Mesothelial cell of epicardium (in vitro differentiated cells): ENCODE results near the gene KPNA1. TPM values are rescaled to one million over a fixed set of nuclear protein-coding genes. Genes with fewer than 3 reads are reported as not detected.

Source experiments
- DNase-seq, 2 experiments: peaks; one replicate each; pipeline ENCODE4 v3.0.0; 2021; ENCODE audit warnings: low spot score in 2 of 2; ENCODE audit not compliant: unreplicated experiment in 2 of 2
- H3K27ac Mint-ChIP-seq: 2 replicates; pipeline ENCODE4 v1.8.0; 2021; ENCODE audit warnings: mixed read lengths
- H3K27me3 Mint-ChIP-seq: 2 replicates; pipeline ENCODE4 v1.8.0; 2021; ENCODE audit warnings: low read depth, mixed read lengths
- H3K36me3 Mint-ChIP-seq: 2 replicates; pipeline ENCODE4 v1.8.0; 2021; ENCODE audit warnings: mixed read lengths
- H3K4me1 Mint-ChIP-seq: 2 replicates; pipeline ENCODE4 v1.8.0; 2021; ENCODE audit warnings: mixed read lengths
- H3K4me3 Mint-ChIP-seq: 2 replicates; pipeline ENCODE4 v1.8.0; 2021; ENCODE audit warnings: mild to moderate bottlenecking, moderate library complexity, mixed read lengths
- H3K9me3 Mint-ChIP-seq: 2 replicates; pipeline ENCODE4 v1.8.0; 2021; ENCODE audit warnings: mixed read lengths
- total RNA-seq: library from RNA; stranded (reverse); gene quantifications from 3 replicates; pipeline ENCODE4 v1.2.1, GENCODE V29; 2021
- TF ChIP-seq, protein P1 (sequence below): fragments of 200-600 bp; sonication (generic); IDR thresholded peaks from one replicate; pipeline ENCODE4 v1.5.0; 2021; ENCODE audit warnings: antibody characterized with exemption; ENCODE audit not compliant: unreplicated experiment

The KPNA1 gene
- total RNA-seq, 1 donor from 2014 or later, result 66.3 TPM

DNA sequence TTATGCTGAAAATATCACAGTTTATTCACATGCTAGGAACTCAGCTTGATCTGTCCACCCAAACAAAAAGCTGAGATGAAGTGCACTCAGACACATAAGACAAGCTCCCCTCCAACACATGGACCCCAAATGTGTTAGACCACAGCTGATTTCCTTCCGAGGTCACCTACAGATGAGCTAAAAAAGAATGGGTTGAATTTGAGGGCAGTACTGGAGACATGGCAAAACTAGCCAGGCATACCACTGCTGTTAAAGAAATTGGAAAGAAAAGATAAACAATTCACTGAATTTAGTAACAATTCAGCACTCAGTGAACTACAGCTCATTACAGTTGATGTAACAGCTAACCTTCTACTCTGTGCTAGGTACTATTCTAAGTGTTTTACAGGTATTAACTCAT, 33.9 kb upstream of the KPNA1 start:
- Mint-ChIP-seq H3K27ac (no peak overlapping the region), H3K4me3 (no peak overlapping the region), H3K36me3 (peaks cover 59% of the 10 kb centered on the region), H3K4me1 (no peaks in the 10 kb centered on the region), H3K27me3 (no peaks in the 10 kb centered on the region), H3K9me3 (no peaks in the 10 kb centered on the region)
- TF ChIP-seq, protein P1, sequence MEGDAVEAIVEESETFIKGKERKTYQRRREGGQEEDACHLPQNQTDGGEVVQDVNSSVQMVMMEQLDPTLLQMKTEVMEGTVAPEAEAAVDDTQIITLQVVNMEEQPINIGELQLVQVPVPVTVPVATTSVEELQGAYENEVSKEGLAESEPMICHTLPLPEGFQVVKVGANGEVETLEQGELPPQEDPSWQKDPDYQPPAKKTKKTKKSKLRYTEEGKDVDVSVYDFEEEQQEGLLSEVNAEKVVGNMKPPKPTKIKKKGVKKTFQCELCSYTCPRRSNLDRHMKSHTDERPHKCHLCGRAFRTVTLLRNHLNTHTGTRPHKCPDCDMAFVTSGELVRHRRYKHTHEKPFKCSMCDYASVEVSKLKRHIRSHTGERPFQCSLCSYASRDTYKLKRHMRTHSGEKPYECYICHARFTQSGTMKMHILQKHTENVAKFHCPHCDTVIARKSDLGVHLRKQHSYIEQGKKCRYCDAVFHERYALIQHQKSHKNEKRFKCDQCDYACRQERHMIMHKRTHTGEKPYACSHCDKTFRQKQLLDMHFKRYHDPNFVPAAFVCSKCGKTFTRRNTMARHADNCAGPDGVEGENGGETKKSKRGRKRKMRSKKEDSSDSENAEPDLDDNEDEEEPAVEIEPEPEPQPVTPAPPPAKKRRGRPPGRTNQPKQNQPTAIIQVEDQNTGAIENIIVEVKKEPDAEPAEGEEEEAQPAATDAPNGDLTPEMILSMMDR, result no peak
- no peak for DNase-seq

DNA sequence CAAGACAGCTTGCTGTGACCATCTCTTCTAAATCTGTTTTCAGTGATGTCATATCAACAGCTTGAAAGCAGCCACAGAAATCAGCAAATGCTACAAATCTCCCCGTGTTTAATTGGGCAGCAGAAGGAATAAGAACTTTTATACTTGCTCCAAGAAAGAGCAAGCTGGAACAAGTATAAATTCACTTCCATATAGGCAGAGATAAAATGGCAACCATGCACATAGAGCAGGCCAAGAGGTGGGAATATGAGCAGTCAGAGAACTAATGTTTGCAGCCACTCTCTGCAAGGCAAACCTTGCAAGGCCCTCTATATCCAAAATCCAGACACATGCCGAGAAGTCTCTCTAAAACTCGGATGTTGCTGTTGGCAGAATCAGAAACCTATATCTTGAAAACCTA, 33.3 kb upstream of the KPNA1 start:
- TF ChIP-seq, protein P1, result no peak
- Mint-ChIP-seq H3K4me1 (no peaks in the 10 kb centered on the region), H3K4me3 (no peak overlapping the region), H3K36me3 (peaks cover 56% of the 10 kb centered on the region), H3K27ac (no peak overlapping the region), H3K9me3 (no peaks in the 10 kb centered on the region), H3K27me3 (no peaks in the 10 kb centered on the region)
- DNase-seq, result no peak

DNA sequence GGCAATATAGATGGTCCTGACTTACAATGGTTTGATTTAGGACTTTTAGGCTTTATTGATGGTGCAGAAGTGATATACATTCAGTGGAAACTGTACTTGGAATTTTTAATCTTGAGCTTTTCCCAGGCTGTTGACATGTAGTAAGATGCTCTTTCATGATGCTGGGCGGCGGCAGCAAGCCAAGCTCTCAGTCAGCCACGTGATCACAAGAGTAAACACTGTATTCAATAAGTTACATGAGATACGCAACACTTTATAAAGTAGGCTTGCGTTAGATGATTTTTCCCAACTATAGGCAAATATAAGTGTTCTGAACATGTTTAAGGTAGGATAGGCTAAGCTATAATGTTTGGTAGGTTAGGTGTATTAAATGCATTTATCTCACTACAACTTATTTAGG, 31.4 kb upstream of the KPNA1 start:
- no peak overlapping the region for H3K27ac Mint-ChIP-seq
- no peaks in the 10 kb centered on the region for H3K4me1 Mint-ChIP-seq
- no peak for DNase-seq
- TF ChIP-seq, protein P1, result no peak
- H3K4me3 Mint-ChIP-seq, result no peak overlapping the region
- peaks cover 50% of the 10 kb centered on the region for H3K36me3 Mint-ChIP-seq
- H3K27me3 Mint-ChIP-seq, result no peaks in the 10 kb centered on the region
- H3K9me3 Mint-ChIP-seq, result no peaks in the 10 kb centered on the region

DNA sequence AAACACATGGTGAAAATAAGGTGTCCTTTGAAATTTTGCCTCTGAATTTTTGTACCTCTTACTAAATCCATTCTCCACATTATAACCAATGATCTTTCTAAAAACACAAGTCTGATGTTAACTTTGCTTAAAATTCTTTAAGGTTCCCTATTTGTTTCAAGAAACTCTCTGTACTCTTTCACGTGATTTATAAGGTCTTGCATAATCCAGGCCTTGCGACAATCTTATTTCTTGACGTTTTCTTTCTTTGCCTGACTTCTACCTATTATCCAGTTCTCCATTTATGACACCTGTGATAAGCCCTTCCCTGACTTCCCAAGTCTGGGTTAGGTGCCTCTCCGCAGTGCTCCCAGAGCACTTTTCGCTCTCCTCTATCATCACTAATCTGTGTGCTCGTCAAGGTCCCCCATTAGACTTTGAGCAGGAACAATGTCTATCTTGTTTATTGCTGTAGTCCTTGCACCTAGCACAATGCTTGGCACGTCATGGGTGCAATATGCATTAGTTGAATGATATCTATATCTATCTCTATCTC, 24.3 kb upstream of the KPNA1 start:
- H3K36me3 Mint-ChIP-seq, result peaks cover 40% of the 10 kb centered on the region
- no peak overlapping the region for H3K27ac Mint-ChIP-seq

DNA sequence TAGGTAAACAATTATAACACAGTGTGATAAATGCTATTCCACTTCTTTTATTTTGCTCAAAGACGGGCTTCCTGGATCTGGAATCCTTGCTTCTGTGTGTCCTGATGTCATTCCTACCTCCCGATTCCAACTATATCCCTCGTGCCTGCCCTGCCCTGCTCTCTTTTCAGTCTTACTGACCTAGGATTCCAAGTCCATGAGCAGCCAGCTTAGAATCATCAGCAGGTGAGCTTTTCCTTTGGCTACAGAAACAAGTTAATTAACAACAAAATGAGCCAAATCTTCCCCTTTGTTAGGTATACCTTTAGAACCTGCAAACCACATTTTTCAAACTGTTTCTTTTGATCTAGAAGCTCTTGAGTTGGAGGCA, 21.9 kb upstream of the KPNA1 start:
- no peaks in the 10 kb centered on the region for H3K9me3 Mint-ChIP-seq
- no peak overlapping the region for H3K4me3 Mint-ChIP-seq
- H3K27me3 Mint-ChIP-seq, result no peaks in the 10 kb centered on the region
- TF ChIP-seq, protein P1, result no peak
- no peaks in the 10 kb centered on the region for H3K4me1 Mint-ChIP-seq
- no peak overlapping the region for H3K27ac Mint-ChIP-seq
- H3K36me3 Mint-ChIP-seq, result peaks cover 49% of the 10 kb centered on the region
- no peak for DNase-seq

More for the DNA sequence above, 24.3 kb upstream of the KPNA1 start:
- Mint-ChIP-seq H3K4me1 (no peaks in the 10 kb centered on the region), H3K27me3 (no peaks in the 10 kb centered on the region), H3K9me3 (no peaks in the 10 kb centered on the region), H3K4me3 (no peak overlapping the region)
- DNase-seq, result no peak
- TF ChIP-seq, protein P1, result no peak
